NCI-H1417 (cell line): Measurements from ENCODE around the gene CCNA1.

Source experiments
- DNase-seq, 3 experiments: peaks; one replicate each; lab custom pipeline; 2025; lab: John Stamatoyannopoulos, UW

The CCNA1 gene

DNA sequence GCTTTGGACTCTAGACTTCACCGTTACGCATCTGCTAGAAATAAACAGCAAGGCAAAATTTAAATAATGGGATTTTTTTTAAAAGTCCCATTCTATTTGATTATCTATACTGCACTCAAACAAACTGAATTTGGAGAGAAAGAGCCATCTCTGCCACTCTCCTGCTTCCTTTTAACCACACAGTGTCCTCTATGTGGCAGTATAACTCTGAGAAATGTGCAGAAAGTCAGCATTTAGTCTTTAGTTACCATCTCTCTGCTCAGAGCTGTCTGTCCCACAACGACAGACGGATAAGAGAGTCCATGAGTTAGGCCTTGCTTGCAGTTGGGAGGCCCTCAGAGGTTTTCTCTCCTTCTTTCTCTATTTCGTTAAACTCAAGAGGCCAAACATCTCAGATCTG is 21.2 kb downstream of the CCNA1 start:
- DNase-seq = peak in 2 of 3 experiments; percentile 50 to 51

GRCh38 chr13:36454121-36454520 is 21.8 kb downstream of the CCNA1 start:
- no peak for DNase-seq

- peak in 2 of 3 experiments; percentile 22 to 28 for DNase-seq
These were observed 22.7 kb downstream of the CCNA1 start for GRCh38 chr13:36454987-36455386.

DNA sequence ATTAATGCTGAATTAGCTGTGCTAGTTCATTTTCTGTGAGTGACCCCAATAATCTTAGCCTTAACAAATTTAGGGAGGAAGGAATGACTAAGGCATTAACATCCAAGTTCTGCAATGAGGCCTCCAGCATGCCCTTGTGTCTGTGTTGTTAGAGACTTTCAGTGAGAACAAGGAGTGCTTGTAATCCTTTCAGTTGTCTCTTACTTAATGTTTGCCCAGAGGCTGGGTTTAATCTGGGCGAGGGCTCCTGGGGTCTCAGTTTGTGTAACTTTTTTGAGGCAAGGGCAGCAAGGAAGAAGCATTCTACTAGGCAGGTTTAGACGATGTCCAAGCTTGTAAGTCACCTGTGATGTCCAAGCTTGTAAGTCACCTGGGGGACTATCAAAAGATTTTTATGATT is 24.3 kb downstream of the CCNA1 start:
- no peak for DNase-seq

GRCh38 chr13:36461506-36461905 is 29.2 kb downstream of the CCNA1 start:
- DNase-seq = no peak

- peak in 2 of 3 experiments; percentile 1 to 24 for DNase-seq
These were observed 43.2 kb downstream of the CCNA1 start for GRCh38 chr13:36475468-36475867.

GRCh38 chr13:36476661-36477060 is 44.4 kb downstream of the CCNA1 start:
- no peak for DNase-seq

GRCh38 chr13:36480726-36481427 is 48.6 kb downstream of the CCNA1 start:
- DNase-seq = no peak

DNA sequence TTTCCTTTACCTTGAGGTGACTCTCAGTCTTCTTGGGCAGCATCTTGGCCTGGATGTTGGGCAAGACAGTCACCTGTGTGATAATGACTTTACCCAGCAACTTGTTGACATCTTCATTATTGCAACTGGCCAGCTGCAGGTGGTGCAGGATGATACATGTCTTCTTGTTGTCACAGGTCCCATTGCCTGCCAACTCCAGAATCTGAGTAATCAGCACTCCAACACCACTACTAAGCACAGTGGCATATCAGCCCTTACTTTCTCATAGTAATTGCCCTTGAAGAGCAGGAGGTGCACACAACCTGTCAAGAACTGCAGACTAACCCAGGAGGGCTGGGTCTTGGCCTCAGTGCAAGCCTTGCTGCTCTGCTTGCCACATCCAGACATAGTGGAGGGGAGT is 57.8 kb downstream of the CCNA1 start:
- no peak for DNase-seq
